Astrocyte of the cerebellum (primary cell): Measurements from ENCODE around the gene RUVBL2.
"Not testable (repeated sequence)": the region's sequence is repeated elsewhere in the genome, so short reads cannot be mapped to it uniquely, and the experiment has no call there.

Source experiments
- DNase-seq: peaks from one replicate; pipeline ENCODE4 v3.0.0-alpha.2; 2011; ENCODE audit warnings: low read depth
- H3K4me3 ChIP-seq: 2 replicates; pipeline ENCODE4 v1.5.1; 2011; ENCODE audit warnings: mild to moderate bottlenecking, low read depth, low read length, moderate library complexity
- in situ Hi-C: cut with HindIII; loops from 2 replicates; pipeline ENCODE4 v1.10.0; 2017; ENCODE audit warnings: low sequenced_read_pairs
- TF ChIP-seq, protein P1 (sequence below): IDR thresholded peaks from 2 replicates; pipeline ENCODE4 v1.5.1; 2012; ENCODE audit warnings: low read length, low read depth, moderate library complexity, mild to moderate bottlenecking; ENCODE audit errors: missing control alignments

RUVBL2 gene

DNA sequence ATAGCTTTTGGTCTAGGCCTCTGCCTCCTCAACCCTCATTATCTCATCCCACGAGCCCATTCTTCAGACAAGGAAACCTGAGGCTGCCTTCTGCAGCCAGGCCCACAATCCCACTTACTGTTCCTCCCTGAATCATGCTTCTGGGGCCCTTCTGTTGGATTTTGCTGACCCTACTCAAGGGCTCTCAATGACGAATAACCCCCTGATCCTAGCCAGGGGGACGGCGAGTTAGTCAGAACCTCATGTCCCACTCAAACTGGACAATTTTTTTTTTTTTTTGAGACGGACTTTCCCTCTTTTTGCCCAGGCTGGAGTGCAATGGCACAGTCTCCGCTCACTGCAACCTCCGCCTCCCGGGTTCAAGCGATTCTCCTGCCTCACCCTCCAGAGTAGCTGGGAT, 28.4 kb downstream of the RUVBL2 start:
- in situ Hi-C loops, result no loop called here
- TF ChIP-seq, protein P1, sequence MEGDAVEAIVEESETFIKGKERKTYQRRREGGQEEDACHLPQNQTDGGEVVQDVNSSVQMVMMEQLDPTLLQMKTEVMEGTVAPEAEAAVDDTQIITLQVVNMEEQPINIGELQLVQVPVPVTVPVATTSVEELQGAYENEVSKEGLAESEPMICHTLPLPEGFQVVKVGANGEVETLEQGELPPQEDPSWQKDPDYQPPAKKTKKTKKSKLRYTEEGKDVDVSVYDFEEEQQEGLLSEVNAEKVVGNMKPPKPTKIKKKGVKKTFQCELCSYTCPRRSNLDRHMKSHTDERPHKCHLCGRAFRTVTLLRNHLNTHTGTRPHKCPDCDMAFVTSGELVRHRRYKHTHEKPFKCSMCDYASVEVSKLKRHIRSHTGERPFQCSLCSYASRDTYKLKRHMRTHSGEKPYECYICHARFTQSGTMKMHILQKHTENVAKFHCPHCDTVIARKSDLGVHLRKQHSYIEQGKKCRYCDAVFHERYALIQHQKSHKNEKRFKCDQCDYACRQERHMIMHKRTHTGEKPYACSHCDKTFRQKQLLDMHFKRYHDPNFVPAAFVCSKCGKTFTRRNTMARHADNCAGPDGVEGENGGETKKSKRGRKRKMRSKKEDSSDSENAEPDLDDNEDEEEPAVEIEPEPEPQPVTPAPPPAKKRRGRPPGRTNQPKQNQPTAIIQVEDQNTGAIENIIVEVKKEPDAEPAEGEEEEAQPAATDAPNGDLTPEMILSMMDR, result no peak
- DNase-seq, result no peak
- H3K4me3 ChIP-seq, result no peak overlapping the region

DNA sequence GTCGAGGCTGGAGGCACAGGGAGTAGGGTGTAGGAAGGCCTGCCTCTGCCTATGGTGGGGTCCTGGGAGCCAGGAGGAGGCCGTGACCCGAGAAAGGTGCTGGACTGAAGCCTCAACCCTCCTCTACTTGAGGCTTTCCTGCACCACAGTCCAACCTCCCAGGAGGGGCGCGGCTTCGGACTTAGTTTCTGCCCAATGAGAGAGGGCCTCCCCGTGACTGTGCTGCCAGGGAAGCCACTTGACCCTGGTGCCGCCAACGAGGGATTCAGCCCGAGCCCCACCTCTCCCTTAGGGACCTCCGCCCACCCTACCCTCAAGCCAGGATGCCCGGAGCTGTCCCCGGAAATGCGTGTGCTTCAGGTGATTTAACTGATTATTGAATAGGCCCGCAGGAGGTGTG, 30.5 kb downstream of the RUVBL2 start, which contains the start of gene CGB3:
Gene CGB3, minus strand, starts transcription at position 101 of the 400 bp plus-strand sequence. CDS start 362 bp downstream, outside the sequence.
- DNase-seq, in situ Hi-C loops, H3K4me3 ChIP-seq: not testable (repeated sequence)

- in situ Hi-C loops, H3K4me3 ChIP-seq, DNase-seq: not testable (repeated sequence)
These were observed 31.4 kb downstream of the RUVBL2 start for GRCh38 chr19:49025088-49025487.

- H3K4me3 ChIP-seq, DNase-seq, in situ Hi-C loops: not testable (repeated sequence)
These were observed 31.9 kb downstream of the RUVBL2 start for GRCh38 chr19:49025599-49025998.

- in situ Hi-C loops, H3K4me3 ChIP-seq, DNase-seq: not testable (repeated sequence)
These were observed 35.0 kb downstream of the RUVBL2 start for GRCh38 chr19:49028686-49029085.

DNA sequence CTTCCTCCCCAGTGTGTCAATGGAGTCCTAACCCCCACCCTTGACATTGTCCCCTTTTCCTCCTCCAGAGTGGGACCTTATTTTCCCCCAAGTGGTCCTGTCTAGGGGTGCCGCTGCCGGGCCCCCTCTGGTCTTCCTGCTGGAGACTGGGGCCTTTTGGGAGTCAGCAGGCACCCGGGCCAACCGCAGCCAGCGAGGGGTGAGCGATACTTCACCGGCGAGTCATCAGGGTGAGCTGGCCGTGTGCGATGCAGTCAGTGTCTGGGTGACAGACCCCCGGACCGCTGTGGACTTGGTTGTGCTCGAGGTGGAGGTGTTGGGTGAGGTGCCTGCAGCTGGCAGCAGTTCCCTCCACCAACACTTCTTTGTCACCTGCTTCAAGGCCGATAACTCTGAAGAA, 36.1 kb downstream of the RUVBL2 start:
- in situ Hi-C loops, H3K4me3 ChIP-seq, DNase-seq: not testable (repeated sequence)

DNA sequence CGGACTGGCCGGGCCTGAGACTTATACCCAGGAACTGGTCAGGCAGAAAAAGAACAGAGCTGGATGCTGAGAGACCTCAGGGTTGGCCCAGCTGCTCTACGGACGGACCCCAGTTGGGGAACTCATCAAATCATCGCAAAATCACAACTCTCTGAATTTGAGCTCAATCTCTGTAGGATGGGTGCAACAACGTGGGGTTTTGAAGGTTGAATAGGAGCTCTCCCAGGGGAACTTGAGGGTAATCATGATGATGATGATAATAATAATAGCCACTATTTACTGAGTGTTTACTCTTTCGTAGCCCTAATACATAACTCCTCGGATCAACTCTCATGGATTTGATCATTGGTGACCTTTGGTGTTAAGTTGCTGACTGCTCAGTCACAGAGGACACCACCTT, 36.6 kb downstream of the RUVBL2 start:
- DNase-seq, in situ Hi-C loops, H3K4me3 ChIP-seq: not testable (repeated sequence)

- H3K4me3 ChIP-seq, in situ Hi-C loops, DNase-seq: not testable (repeated sequence)
- TF ChIP-seq, protein P1, result peak; percentile 31
These were observed 38.1 kb downstream of the RUVBL2 start, which contains the start of gene CGB2 for GRCh38 chr19:49031642-49032301. CGB2 (plus strand) TSS chr19:49031890; CDS start chr19:49032096, 206 bp downstream.

DNA sequence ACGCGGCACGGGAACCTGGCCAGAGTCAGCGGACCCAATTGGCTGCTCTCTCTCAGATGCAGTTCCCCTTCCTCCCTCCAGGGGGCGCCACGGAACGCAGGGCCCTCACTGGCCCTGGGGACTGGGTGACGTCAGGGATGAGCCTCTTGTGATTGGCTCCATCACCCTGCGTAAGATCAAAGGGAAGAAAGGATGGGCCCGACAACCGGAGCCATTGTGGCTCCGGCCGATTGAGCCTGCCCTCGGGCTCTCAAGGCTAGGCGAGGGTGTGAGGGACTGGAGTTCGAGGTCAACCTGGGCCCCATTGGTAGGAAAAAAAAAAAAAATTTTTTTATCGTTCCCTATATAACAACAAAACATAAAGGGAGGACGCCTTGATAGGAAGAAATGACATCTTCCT, 43.1 kb downstream of the RUVBL2 start, which contains the start of gene CGB1:
Gene CGB1, minus strand, starts transcription at position 81 of the 400 bp plus-strand sequence. CDS start 184 bp downstream, outside the sequence.
- TF ChIP-seq, protein P1, result peak; percentile 44
- H3K4me3 ChIP-seq, DNase-seq, in situ Hi-C loops: not testable (repeated sequence)

DNA sequence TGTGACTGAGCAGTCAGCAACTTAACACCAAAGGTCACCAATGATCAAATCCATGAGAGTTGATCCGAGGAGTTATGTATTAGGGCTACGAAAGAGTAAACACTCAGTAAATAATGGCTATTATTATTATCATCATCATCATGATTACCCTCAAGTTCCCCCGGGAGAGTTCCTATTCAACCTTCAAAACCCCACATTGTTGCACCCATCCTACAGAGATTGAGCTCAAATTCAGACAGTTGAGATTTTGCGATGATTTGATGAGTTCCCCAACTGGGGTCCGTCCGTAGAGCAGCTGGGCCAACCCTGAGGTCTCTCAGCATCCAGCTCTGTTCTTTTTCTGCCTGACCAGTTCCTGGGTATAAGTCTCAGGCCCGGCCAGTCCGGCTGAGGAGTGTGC, 44.4 kb downstream of the RUVBL2 start:
- in situ Hi-C loops, DNase-seq, H3K4me3 ChIP-seq: not testable (repeated sequence)

- in situ Hi-C loops, H3K4me3 ChIP-seq, DNase-seq: not testable (repeated sequence)
These were observed 45.0 kb downstream of the RUVBL2 start for GRCh38 chr19:49038557-49039276.

- DNase-seq, H3K4me3 ChIP-seq, in situ Hi-C loops: not testable (repeated sequence)
These were observed 46.0 kb downstream of the RUVBL2 start for GRCh38 chr19:49039736-49040135.
